C4-2B (cell line): Measurements from ENCODE around the gene SASH1.

Experiments
- ZFX ChIP-seq: fragments of 450-650 bp; IDR thresholded peaks from 2 replicates; pipeline ENCODE4 v1.6.1; 2017
- TF ChIP-seq, protein P1 (sequence below): fragments of 450-650 bp; conservative IDR thresholded peaks from 2 replicates; pipeline ENCODE4 v1.5.1; 2017; ENCODE audit warnings: mild to moderate bottlenecking

DNA sequence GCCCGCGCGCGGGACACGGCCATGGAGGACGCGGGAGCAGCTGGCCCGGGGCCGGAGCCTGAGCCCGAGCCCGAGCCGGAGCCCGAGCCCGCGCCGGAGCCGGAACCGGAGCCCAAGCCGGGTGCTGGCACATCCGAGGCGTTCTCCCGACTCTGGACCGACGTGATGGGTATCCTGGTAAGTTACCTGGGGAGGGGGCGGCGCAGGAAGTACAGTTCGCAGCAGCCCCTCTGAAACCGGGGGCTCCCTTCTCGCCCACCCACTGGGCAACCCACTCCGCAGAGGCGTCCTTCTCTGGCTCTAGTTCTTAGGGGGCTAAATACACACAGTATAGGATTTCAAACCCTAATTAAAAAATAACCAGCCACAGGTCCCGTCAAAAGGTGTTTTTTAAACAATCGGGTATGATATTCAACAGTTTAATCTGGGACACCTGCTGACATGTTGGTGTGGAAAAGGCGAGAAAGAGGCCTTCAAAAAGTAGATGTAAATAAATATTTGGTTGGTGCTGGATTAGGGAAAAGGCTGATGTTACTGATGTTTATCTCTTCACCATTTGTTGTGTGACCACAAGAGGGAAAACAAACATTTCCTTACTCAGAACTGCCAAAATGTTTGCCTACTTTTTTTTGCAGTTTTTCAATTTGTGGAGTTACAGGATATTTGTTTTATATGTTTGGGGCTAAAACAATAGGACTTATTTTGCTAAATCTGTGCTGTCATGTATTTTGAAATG, 577 bp downstream of the SASH1 start:
- TF ChIP-seq, protein P1, sequence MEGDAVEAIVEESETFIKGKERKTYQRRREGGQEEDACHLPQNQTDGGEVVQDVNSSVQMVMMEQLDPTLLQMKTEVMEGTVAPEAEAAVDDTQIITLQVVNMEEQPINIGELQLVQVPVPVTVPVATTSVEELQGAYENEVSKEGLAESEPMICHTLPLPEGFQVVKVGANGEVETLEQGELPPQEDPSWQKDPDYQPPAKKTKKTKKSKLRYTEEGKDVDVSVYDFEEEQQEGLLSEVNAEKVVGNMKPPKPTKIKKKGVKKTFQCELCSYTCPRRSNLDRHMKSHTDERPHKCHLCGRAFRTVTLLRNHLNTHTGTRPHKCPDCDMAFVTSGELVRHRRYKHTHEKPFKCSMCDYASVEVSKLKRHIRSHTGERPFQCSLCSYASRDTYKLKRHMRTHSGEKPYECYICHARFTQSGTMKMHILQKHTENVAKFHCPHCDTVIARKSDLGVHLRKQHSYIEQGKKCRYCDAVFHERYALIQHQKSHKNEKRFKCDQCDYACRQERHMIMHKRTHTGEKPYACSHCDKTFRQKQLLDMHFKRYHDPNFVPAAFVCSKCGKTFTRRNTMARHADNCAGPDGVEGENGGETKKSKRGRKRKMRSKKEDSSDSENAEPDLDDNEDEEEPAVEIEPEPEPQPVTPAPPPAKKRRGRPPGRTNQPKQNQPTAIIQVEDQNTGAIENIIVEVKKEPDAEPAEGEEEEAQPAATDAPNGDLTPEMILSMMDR, result no peak
- TF ChIP-seq ZFX, result no peak
